Keratinocyte (primary cell): ENCODE results near the gene CWC27.

Experiments used
- EZH2 ChIP-seq: IDR thresholded peaks from one replicate; pipeline ENCODE4 v1.6.1; 2012; ENCODE audit warnings: inconsistent platforms, mild to moderate bottlenecking, low read length, moderate library complexity
- TF ChIP-seq, protein P1 (sequence below), 3 experiments: IDR thresholded peaks in 1 of 3; conservative IDR thresholded peaks in 1 of 3; optimal IDR thresholded peaks in 1 of 3; 2 replicates in 2 of 3; 3 replicates in 1 of 3; pipeline versions ENCODE3 to v1.5.1; 2011; ENCODE audit warnings: low read length in 3 of 3, mild to moderate bottlenecking in 3 of 3, moderate library complexity in 2 of 3, control low read depth in 1 of 3, inconsistent platforms in 1 of 3; ENCODE audit not compliant: insufficient read depth in 2 of 3; ENCODE audit errors: extremely low read depth in 1 of 3

DNA sequence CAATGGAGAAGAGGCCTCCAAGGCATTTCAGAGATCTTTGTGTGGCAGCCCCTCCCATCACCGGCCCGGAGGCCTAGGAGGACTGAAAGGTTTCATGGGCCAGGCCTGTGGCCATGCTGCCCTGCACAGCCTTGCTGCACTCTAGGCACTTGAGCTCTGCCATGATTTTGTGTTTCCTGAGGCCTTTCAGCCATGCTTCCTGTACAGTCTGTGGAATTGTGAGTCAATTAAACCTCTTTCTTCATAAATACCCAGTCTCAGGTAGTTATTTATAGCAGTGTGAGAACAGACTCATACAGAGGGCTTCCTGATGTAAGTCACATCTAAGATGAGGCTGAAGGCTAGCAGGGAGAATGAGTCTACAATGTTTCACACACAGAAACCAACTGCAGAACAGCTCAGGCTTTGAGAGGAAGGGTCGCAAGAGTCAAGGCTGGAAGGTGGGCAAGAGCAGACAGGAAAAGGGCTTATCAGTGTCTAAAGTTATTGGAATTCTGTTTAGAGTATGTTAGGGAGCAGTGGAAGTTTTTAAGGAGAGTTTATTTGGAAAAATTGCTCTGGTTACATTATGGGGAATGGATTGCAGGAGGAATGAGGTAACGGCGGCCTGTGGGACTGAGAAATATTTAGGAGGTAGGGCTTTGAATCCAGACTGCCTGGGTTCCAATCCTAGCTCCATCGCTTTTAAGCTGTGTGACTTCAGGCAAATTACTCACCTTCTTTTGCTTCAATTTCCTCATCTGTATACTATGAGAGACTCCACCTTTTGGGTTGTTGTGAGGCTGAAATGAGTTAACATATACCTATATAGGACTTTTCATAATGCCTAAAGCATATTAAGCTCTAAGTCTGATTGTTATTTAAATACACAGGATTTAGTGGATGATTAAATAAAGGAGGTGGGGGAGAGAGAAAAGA, 291.2 kb downstream of the CWC27 start:
- TF ChIP-seq, protein P1, sequence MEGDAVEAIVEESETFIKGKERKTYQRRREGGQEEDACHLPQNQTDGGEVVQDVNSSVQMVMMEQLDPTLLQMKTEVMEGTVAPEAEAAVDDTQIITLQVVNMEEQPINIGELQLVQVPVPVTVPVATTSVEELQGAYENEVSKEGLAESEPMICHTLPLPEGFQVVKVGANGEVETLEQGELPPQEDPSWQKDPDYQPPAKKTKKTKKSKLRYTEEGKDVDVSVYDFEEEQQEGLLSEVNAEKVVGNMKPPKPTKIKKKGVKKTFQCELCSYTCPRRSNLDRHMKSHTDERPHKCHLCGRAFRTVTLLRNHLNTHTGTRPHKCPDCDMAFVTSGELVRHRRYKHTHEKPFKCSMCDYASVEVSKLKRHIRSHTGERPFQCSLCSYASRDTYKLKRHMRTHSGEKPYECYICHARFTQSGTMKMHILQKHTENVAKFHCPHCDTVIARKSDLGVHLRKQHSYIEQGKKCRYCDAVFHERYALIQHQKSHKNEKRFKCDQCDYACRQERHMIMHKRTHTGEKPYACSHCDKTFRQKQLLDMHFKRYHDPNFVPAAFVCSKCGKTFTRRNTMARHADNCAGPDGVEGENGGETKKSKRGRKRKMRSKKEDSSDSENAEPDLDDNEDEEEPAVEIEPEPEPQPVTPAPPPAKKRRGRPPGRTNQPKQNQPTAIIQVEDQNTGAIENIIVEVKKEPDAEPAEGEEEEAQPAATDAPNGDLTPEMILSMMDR (optimal IDR thresholded peaks at IDR 0.05 in 1 of 3, IDR thresholded peaks at IDR 0.05 in 1 of 3, conservative IDR thresholded peaks at IDR 0.05 in 1 of 3; ENCODE audit: extremely low read depth in 1 of 3, insufficient read depth in 2 of 3, low read length in 3 of 3), result no peak
- TF ChIP-seq EZH2, result no peak
